HT1080 (cell line): ENCODE results near the gene KIF1B. TPM values are rescaled to one million over a fixed set of nuclear protein-coding genes. Genes with fewer than 3 reads are reported as not detected.

Experiments
- DNase-seq: peaks from one replicate; pipeline ENCODE4 v3.0.0-alpha.2; 2015; ENCODE audit warnings: low read depth
- polyA plus RNA-seq, 2 experiments: library from polyadenylated mRNA; depleted of rRNA; stranded (reverse); fragments of >200 nt; gene quantifications; 2 replicates each; pipeline ENCODE4 v1.2.3, GENCODE V29; 2015
- total RNA-seq: library from RNA; depleted of rRNA; stranded (reverse); fragments of >200 nt; shearing (Covaris generic); gene quantifications from 2 replicates; pipeline ENCODE4 v1.2.3, GENCODE V29; 2014; rRNA removed

The KIF1B gene
- total RNA-seq = 11.9 and 16.2 TPM in 2 replicates
- polyA plus RNA-seq (2015; cell fraction: cytosol; rRNA removed) = 10.8 and 12.9 TPM in 2 replicates
- 17.1 and 19.6 TPM in 2 replicates for polyA plus RNA-seq (2015; cell fraction: nucleus; rRNA removed)

- DNase-seq = peak; percentile 96
These were observed at the start of gene KIF1B for GRCh38 chr1:10209905-10210810. KIF1B (plus strand) TSS chr1:10210570; CDS start chr1:10232329, 21,759 bp downstream.

GRCh38 chr1:10160907-10161490 is 49.4 kb upstream of the KIF1B start:
- DNase-seq = no peak

- DNase-seq = no peak
These were observed 48.7 kb upstream of the KIF1B start for GRCh38 chr1:10161541-10162290.

- no peak for DNase-seq
These were observed 41.4 kb upstream of the KIF1B start for GRCh38 chr1:10168912-10169514.

GRCh38 chr1:10170239-10170574 is 40.2 kb upstream of the KIF1B start:
- no peak for DNase-seq

- no peak for DNase-seq
These were observed 39.1 kb upstream of the KIF1B start for GRCh38 chr1:10171105-10171767.

- DNase-seq = no peak
These were observed 38.2 kb upstream of the KIF1B start for GRCh38 chr1:10171995-10172669.

GRCh38 chr1:10173582-10173981 is 36.8 kb upstream of the KIF1B start:
- no peak for DNase-seq

GRCh38 chr1:10177876-10178275 is 32.5 kb upstream of the KIF1B start:
- no peak for DNase-seq

GRCh38 chr1:10178597-10179405 is 31.6 kb upstream of the KIF1B start:
- DNase-seq = no peak

- no peak for DNase-seq
These were observed 30.8 kb upstream of the KIF1B start for GRCh38 chr1:10179406-10180091.

GRCh38 chr1:10181154-10181553 is 29.2 kb upstream of the KIF1B start:
- no peak for DNase-seq

- DNase-seq = no peak
These were observed 24.6 kb upstream of the KIF1B start for GRCh38 chr1:10185759-10186158.

GRCh38 chr1:10186331-10187025 is 23.9 kb upstream of the KIF1B start:
- DNase-seq = no peak

- DNase-seq = no peak
These were observed 23.4 kb upstream of the KIF1B start for GRCh38 chr1:10187026-10187334.

GRCh38 chr1:10188133-10188650 is 22.2 kb upstream of the KIF1B start:
- DNase-seq = no peak

- DNase-seq = no peak
These were observed 20.7 kb upstream of the KIF1B start for GRCh38 chr1:10189659-10190058.

- no peak for DNase-seq
These were observed 18.1 kb upstream of the KIF1B start for GRCh38 chr1:10192263-10192662.
